Mammary epithelial cell (primary cell): ENCODE data around the gene DIAPH3.
"Not testable (repeated sequence)": the region's sequence is repeated elsewhere in the genome, so short reads cannot be mapped to it uniquely, and the experiment has no call there.

Experiments
- EZH2 ChIP-seq: IDR thresholded peaks from 2 replicates; pipeline ENCODE4 v1.6.1; 2012; ENCODE audit warnings: low read length, inconsistent platforms, borderline replicate concordance
- TF ChIP-seq, protein P1 (sequence below), 2 donors: IDR thresholded peaks in 1 of 2; conservative IDR thresholded peaks in 1 of 2; 2 replicates each; pipeline ENCODE4 v1.5.1; 2011 to 2012; ENCODE audit warnings: inconsistent platforms in 2 of 2, low read length in 2 of 2, mild to moderate bottlenecking in 2 of 2, control low read depth in 1 of 2, low read depth in 1 of 2; ENCODE audit not compliant: insufficient read depth in 1 of 2; ENCODE audit errors: extremely low read depth in 1 of 2

DNA sequence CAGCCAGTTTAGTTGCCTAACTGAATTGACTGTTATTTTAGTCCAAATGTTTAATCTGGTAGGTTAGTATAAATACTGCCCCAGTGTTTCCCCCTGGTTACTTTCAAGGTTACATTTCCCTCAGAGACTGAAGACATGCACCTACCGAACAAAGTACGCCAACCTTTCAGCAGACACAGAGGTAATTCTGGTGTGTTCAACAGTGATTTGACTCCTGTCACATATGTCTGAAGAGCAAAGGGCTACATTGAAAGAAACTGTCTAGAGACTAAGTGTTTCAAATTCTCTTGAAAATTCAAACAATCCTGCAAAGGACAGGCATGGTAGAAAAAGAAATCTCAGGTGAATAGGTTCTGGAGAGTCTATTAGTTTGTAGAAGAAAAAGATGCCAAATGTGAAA, 32.2 kb upstream of the DIAPH3 start:
- TF ChIP-seq, protein P1, sequence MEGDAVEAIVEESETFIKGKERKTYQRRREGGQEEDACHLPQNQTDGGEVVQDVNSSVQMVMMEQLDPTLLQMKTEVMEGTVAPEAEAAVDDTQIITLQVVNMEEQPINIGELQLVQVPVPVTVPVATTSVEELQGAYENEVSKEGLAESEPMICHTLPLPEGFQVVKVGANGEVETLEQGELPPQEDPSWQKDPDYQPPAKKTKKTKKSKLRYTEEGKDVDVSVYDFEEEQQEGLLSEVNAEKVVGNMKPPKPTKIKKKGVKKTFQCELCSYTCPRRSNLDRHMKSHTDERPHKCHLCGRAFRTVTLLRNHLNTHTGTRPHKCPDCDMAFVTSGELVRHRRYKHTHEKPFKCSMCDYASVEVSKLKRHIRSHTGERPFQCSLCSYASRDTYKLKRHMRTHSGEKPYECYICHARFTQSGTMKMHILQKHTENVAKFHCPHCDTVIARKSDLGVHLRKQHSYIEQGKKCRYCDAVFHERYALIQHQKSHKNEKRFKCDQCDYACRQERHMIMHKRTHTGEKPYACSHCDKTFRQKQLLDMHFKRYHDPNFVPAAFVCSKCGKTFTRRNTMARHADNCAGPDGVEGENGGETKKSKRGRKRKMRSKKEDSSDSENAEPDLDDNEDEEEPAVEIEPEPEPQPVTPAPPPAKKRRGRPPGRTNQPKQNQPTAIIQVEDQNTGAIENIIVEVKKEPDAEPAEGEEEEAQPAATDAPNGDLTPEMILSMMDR (conservative IDR thresholded peaks at IDR 0.05 in 1 of 2, IDR thresholded peaks at IDR 0.05 in 1 of 2; ENCODE audit: extremely low read depth in 1 of 2, insufficient read depth in 1 of 2, low read depth in 1 of 2, low read length in 2 of 2) = not testable (repeated sequence)
- TF ChIP-seq EZH2 = not testable (repeated sequence)
